KMS-11 (cell line): ENCODE data around the gene PTPRK.

Experiments used
- H2AFZ ChIP-seq: fragments of 200-600 bp; sonication (generic); 2 replicates; pipeline ENCODE4 v1.6.1; 2016; ENCODE audit warnings: antibody characterized with exemption, mixed run types, low read depth
- H3K27ac ChIP-seq: fragments of 200-600 bp; sonication (generic); 2 replicates; pipeline ENCODE4 v1.6.1; 2016; ENCODE audit warnings: mild to moderate bottlenecking, mixed run types
- H3K27me3 ChIP-seq: fragments of 200-600 bp; sonication (generic); 2 replicates; pipeline ENCODE4 v1.6.1; 2017; ENCODE audit warnings: mild to moderate bottlenecking, low read depth, mixed run types, moderate library complexity; ENCODE audit not compliant: insufficient read depth
- H3K36me3 ChIP-seq: fragments of 200-600 bp; sonication (generic); 2 replicates; pipeline ENCODE4 v1.6.1; 2017; ENCODE audit warnings: mild to moderate bottlenecking, mixed run types; ENCODE audit not compliant: insufficient read depth
- H3K4me1 ChIP-seq: fragments of 200-600 bp; sonication (generic); 2 replicates; pipeline ENCODE4 v1.6.1; 2016; ENCODE audit warnings: mild to moderate bottlenecking, low read depth, mixed run types; ENCODE audit not compliant: poor library complexity, severe bottlenecking
- H3K4me2 ChIP-seq: fragments of 200-600 bp; sonication (generic); 2 replicates; pipeline ENCODE4 v1.7.0; 2016; ENCODE audit warnings: mild to moderate bottlenecking, mixed run types
- H3K4me3 ChIP-seq: fragments of 200-600 bp; sonication (generic); IDR thresholded peaks from 2 replicates; pipeline ENCODE4 v1.6.1; 2017; ENCODE audit warnings: low read depth, low read length, mixed read lengths; ENCODE audit not compliant: insufficient read depth
- H3K79me2 ChIP-seq: fragments of 200-600 bp; sonication (generic); 2 replicates; pipeline ENCODE4 v1.6.1; 2016; ENCODE audit warnings: low read depth, mixed run types; ENCODE audit not compliant: insufficient read depth
- H3K9ac ChIP-seq: fragments of 200-600 bp; sonication (generic); 2 replicates; pipeline ENCODE4 v1.6.1; 2016; ENCODE audit warnings: mild to moderate bottlenecking, mixed run types
- H4K20me1 ChIP-seq: fragments of 200-600 bp; sonication (generic); 2 replicates; pipeline ENCODE4 v1.6.1; 2016; ENCODE audit warnings: mild to moderate bottlenecking, mixed run types; ENCODE audit not compliant: insufficient read depth
- CTCF ChIP-seq: fragments of 200-600 bp; sonication (generic); conservative IDR thresholded peaks from 2 replicates; pipeline ENCODE4 v1.6.1; 2017; ENCODE audit warnings: low read depth, mild to moderate bottlenecking, antibody characterized with exemption, low read length, moderate library complexity, mixed read lengths

Gene PTPRK

GRCh38 chr6:128139519-128139918, 380.9 kb downstream of the PTPRK start:
- no peaks in the 10 kb centered on the region for H3K36me3 ChIP-seq

GRCh38 chr6:128138694-128139093, 381.7 kb downstream of the PTPRK start:
- H3K79me2 ChIP-seq: no peaks in the 10 kb centered on the region
- no peak overlapping the region for H3K9ac ChIP-seq
- no peak overlapping the region for H3K27ac ChIP-seq
- no peak for TF ChIP-seq CTCF
- H3K4me1 ChIP-seq: peaks cover 38% of the 10 kb centered on the region
- H4K20me1 ChIP-seq: no peaks in the 10 kb centered on the region
- H3K27me3 ChIP-seq: no peaks in the 10 kb centered on the region
- H3K36me3 ChIP-seq: no peaks in the 10 kb centered on the region
- H2AFZ ChIP-seq: no peak overlapping the region
- H3K4me2 ChIP-seq: no peak overlapping the region
- no peak overlapping the region for H3K4me3 ChIP-seq

More at GRCh38 chr6:128139519-128139918, 380.9 kb downstream of the PTPRK start:
- Histone ChIP-seq H3K27ac (no peak overlapping the region), H3K4me2 (no peak overlapping the region), H3K4me1 (peaks cover 35% of the 10 kb centered on the region), H3K9ac (no peak overlapping the region), H2AFZ (no peak overlapping the region), H3K27me3 (no peaks in the 10 kb centered on the region), H3K79me2 (no peaks in the 10 kb centered on the region), H3K4me3 (no peak overlapping the region), H4K20me1 (no peaks in the 10 kb centered on the region)
- TF ChIP-seq CTCF: no peak

- no peaks in the 10 kb centered on the region for H3K79me2 ChIP-seq
- peak overlapping the region; percentile 53; the same call in 1 of the 2 replicates for H3K27ac ChIP-seq
- H4K20me1 ChIP-seq: no peaks in the 10 kb centered on the region
- H3K27me3 ChIP-seq: no peaks in the 10 kb centered on the region
- no peak for TF ChIP-seq CTCF
- peaks cover 49% of the 10 kb centered on the region for H3K4me1 ChIP-seq
- H3K4me3 ChIP-seq: no peak overlapping the region
- no peak overlapping the region; the same call in 1 of the 2 replicates for H3K9ac ChIP-seq
- H3K36me3 ChIP-seq: no peaks in the 10 kb centered on the region
- peak overlapping the region; percentile 31; the same call in 1 of the 2 replicates for H3K4me2 ChIP-seq
- H2AFZ ChIP-seq: no peak overlapping the region
These were observed 385.1 kb downstream of the PTPRK start for GRCh38 chr6:128135325-128135724.

GRCh38 chr6:128131566-128131965, 388.8 kb downstream of the PTPRK start:
- TF ChIP-seq CTCF: no peak

More at GRCh38 chr6:128131566-128131965, 388.8 kb downstream of the PTPRK start:
- no peak overlapping the region for H2AFZ ChIP-seq
- peaks cover 40% of the 10 kb centered on the region for H3K4me1 ChIP-seq
- H4K20me1 ChIP-seq: no peaks in the 10 kb centered on the region
- H3K27ac ChIP-seq: no peak overlapping the region
- H3K79me2 ChIP-seq: no peaks in the 10 kb centered on the region
- H3K4me2 ChIP-seq: no peak overlapping the region
- no peaks in the 10 kb centered on the region for H3K27me3 ChIP-seq
- no peak overlapping the region for H3K4me3 ChIP-seq
- no peaks in the 10 kb centered on the region for H3K36me3 ChIP-seq
- H3K9ac ChIP-seq: no peak overlapping the region
